PC-9 (cell line): ENCODE data around the gene ENTHD1. TPM values are rescaled to one million over a fixed set of nuclear protein-coding genes. Genes with fewer than 3 reads are reported as not detected.
A peak's percentile ranks its signal among the peaks of the same experiment; 100 is the strongest.

ENCODE experiments used
- BruUV-seq: library from RNA; stranded (reverse); fragments of 400-500 nt; replicated peaks from 2 replicates; lab custom pipeline; 2021; lab: Mats Ljungman, UMichigan
- CTCF ChIA-PET: fragments of 300-600 bp; sonication (Branson Sonifier 250); formaldehyde crosslinking; loops from one replicate; lab custom pipeline; 2022; ENCODE audit warnings: antibody characterized with exemption; lab: Charles Lee
- POLR2A ChIA-PET: fragments of 300-600 bp; sonication (Branson Sonifier 250); formaldehyde crosslinking; loops from one replicate; lab custom pipeline; 2022; ENCODE audit warnings: antibody characterized with exemption; ENCODE audit not compliant: unreplicated experiment; lab: Charles Lee
- DNase-seq, 2 experiments: peaks; one replicate each; pipeline versions ENCODE4 v3.0.0 to v3.0.0-alpha.2; 2015 to 2022; ENCODE audit warnings: mixed read lengths in 1 of 2
- H2AFZ ChIP-seq: fragments of 200-600 bp; sonication (generic); 2 replicates; pipeline ENCODE4 v1.8.1; 2017; ENCODE audit warnings: antibody characterized with exemption
- H3F3A ChIP-seq: fragments of 200-600 bp; sonication (generic); 2 replicates; pipeline ENCODE4 v1.8.1; 2017; ENCODE audit warnings: antibody characterized with exemption, mild to moderate bottlenecking, low read depth; ENCODE audit not compliant: insufficient read depth
- H3K27ac ChIP-seq: fragments of 200-600 bp; sonication (generic); 2 replicates; pipeline ENCODE4 v1.6.1; 2016; ENCODE audit warnings: mixed run types
- H3K27me3 ChIP-seq: fragments of 200-600 bp; sonication (generic); 2 replicates; pipeline ENCODE4 v1.6.1; 2016; ENCODE audit warnings: low read depth, mixed run types; ENCODE audit not compliant: insufficient read depth
- H3K36me3 ChIP-seq: fragments of 200-600 bp; sonication (generic); 2 replicates; pipeline ENCODE4 v1.6.1; 2016; ENCODE audit warnings: low read depth, mixed run types
- H3K4me1 ChIP-seq: fragments of 200-600 bp; sonication (generic); replicated peaks from 2 replicates; pipeline ENCODE4 v1.6.1; 2016; ENCODE audit warnings: mixed run types; ENCODE audit not compliant: insufficient read depth
- H3K4me2 ChIP-seq: fragments of 200-600 bp; sonication (generic); 2 replicates; pipeline ENCODE4 v1.6.1; 2017; ENCODE audit warnings: mixed run types
- H3K4me3 ChIP-seq: fragments of 200-600 bp; sonication (generic); 2 replicates; pipeline ENCODE4 v1.6.1; 2016; ENCODE audit warnings: mixed run types
- H3K79me2 ChIP-seq: fragments of 200-600 bp; sonication (generic); 2 replicates; pipeline ENCODE4 v1.6.1; 2017; ENCODE audit warnings: low read depth, mixed run types
- H3K9me2 ChIP-seq: fragments of 200-600 bp; sonication (generic); 2 replicates; pipeline ENCODE4 v1.8.1; 2017; ENCODE audit warnings: mild to moderate bottlenecking; ENCODE audit not compliant: insufficient read depth
- H3K9me3 ChIP-seq: fragments of 200-600 bp; sonication (generic); 2 replicates; pipeline ENCODE4 v1.8.1; 2016; ENCODE audit warnings: low read depth; ENCODE audit not compliant: insufficient read depth
- H4K20me1 ChIP-seq: fragments of 200-600 bp; sonication (generic); 2 replicates; pipeline ENCODE4 v1.8.1; 2017; ENCODE audit not compliant: insufficient read depth
- CTCF ChIP-seq: fragments of 200-600 bp; sonication (generic); conservative IDR thresholded peaks from 2 replicates; pipeline ENCODE4 v1.6.1; 2017; ENCODE audit warnings: mixed run types, antibody characterized with exemption, mild to moderate bottlenecking, moderate library complexity
- EZH2 ChIP-seq: fragments of 200-600 bp; sonication (generic); IDR thresholded peaks from 2 replicates; pipeline ENCODE4 v1.8.0; 2017; ENCODE audit warnings: antibody characterized with exemption, low read depth
- intact Hi-C: fragments of 100-400 bp; cut with micrococcal nuclease; formaldehyde crosslinking; loops from one replicate; pipeline ENCODE4 v1.10.0; 2022; ENCODE audit not compliant: unreplicated experiment
- total RNA-seq: library from RNA; stranded (reverse); gene quantifications from 2 replicates; pipeline ENCODE4 v1.2.3, GENCODE V29; 2021

Gene ENTHD1
- total RNA-seq, 1 experiment from 2014 or later: not detected

DNA sequence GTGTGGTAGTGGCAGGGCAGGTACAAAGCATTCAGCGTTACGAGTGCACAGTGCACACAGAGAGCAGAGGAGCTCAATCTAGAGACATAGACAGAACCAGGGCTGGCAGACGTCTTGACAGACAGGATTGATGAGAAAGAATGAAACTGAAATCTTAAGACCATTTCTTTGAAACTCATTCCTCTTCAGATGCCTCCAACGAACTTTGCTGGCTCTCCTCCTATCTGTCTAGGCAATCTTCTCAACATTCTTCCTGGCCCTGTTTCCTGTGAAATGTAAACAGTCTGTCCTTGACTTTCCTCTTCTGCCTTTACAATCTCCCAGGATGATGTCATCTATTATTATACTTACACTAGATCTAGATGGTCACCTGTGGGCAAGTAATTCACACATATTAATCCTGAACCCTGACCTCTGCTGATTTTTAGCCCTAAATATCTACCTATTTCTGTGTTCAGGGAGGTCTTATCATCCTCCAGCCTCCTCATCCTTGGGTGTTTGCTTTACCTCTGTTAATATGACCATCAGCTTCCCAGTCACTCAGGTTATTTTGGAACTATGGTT, 119.5 kb downstream of the ENTHD1 start:
- intact Hi-C loops: no loop called here
- Histone ChIP-seq H3K9me3 (no peaks in the 10 kb centered on the region; the same call in 1 of the 2 replicates), H3K27me3 (peaks cover 28% of the 10 kb centered on the region), H3K4me3 (no peak overlapping the region), H3K4me2 (peak overlapping the region; percentile 34), H3K36me3 (no peaks in the 10 kb centered on the region), H3K27ac (no peak overlapping the region), H2AFZ (no peak overlapping the region; the same call in 1 of the 2 replicates), H3K4me1 (peaks cover 12% of the 10 kb centered on the region), H3F3A (peaks cover 3% of the 10 kb centered on the region; the same call in 1 of the 2 replicates), H3K79me2 (no peaks in the 10 kb centered on the region), H4K20me1 (no peaks in the 10 kb centered on the region), H3K9me2 (no peaks in the 10 kb centered on the region)
- ChIA-PET POLR2A (interaction anchor here (0.6 kb wide), 2 partner anchors 139 to 1134 kb away, joined by 3 to 5 read pairs; no protein-coding TSS in a partner anchor), CTCF (no interaction called here)
- DNase-seq: peak; percentile 40 to 71
- no TSS peak for BruUV-seq
- TF ChIP-seq EZH2: no peak
- TF ChIP-seq CTCF: no peak

DNA sequence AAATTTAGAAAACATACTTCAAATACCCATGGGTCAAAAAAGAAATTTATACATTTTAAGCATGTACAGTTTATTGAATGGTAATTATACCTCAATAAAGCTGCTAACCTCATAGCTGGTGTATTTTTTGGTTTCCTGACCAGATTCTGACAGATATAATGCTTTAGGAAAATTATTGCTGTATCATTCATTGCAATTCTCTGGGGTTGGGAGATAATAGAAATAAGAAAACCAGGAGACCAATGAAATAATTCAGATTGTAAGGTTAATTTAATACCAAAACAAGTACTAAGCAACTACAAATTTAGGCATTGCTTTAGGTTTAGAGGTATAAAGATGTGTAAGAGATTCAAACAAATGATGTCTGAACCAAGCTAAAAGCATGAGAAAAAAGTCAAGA, 120.1 kb downstream of the ENTHD1 start:
- no peak overlapping the region for H3K27ac ChIP-seq
- DNase-seq: no peak
- no peak overlapping the region for H2AFZ ChIP-seq
- H3K27me3 ChIP-seq: peaks cover 25% of the 10 kb centered on the region
- TF ChIP-seq CTCF (no peak), EZH2 (no peak)
- H3K36me3 ChIP-seq: no peaks in the 10 kb centered on the region
- CTCF ChIA-PET: no interaction called here
- no peaks in the 10 kb centered on the region for H4K20me1 ChIP-seq
- H3K79me2 ChIP-seq: no peaks in the 10 kb centered on the region
- intact Hi-C loops: no loop called here
- H3K9me2 ChIP-seq: no peaks in the 10 kb centered on the region
- no peaks in the 10 kb centered on the region; the same call in 1 of the 2 replicates for H3K9me3 ChIP-seq
- no peak overlapping the region for H3K4me3 ChIP-seq
- POLR2A ChIA-PET: interaction anchor here (0.6 kb wide), 1 partner anchor 1135 kb away, joined by 5 read pairs; no protein-coding TSS in a partner anchor
- H3K4me1 ChIP-seq: peaks cover 12% of the 10 kb centered on the region
- no TSS peak for BruUV-seq
- peak overlapping the region; percentile 34 for H3K4me2 ChIP-seq
- H3F3A ChIP-seq: peaks cover 3% of the 10 kb centered on the region; the same call in 1 of the 2 replicates

DNA sequence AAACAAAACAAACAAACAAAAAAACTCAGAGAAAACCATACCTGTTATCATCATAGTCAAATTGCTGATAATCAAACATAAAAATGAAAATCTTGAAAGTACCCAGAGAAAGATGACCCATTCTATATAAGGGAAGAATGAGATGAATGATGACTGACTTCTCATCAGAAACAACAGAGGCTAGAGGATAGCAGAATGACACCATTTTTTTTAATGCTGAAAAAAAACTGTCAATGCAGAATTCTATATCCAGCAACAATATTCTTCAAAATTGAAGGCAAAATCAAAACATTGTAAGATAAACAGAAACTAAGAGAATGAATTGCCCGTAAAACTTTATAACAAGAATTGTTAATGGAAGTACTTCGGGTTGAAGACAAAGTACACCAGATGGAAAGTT, 122.1 kb downstream of the ENTHD1 start:
- Histone ChIP-seq H3K4me1 (peaks cover 12% of the 10 kb centered on the region), H3K79me2 (no peaks in the 10 kb centered on the region), H3F3A (peaks cover 3% of the 10 kb centered on the region; the same call in 1 of the 2 replicates), H3K9me3 (no peaks in the 10 kb centered on the region; the same call in 1 of the 2 replicates), H3K4me2 (no peak overlapping the region), H3K36me3 (no peaks in the 10 kb centered on the region), H4K20me1 (no peaks in the 10 kb centered on the region), H2AFZ (no peak overlapping the region), H3K27ac (no peak overlapping the region), H3K27me3 (peaks cover 38% of the 10 kb centered on the region), H3K9me2 (no peaks in the 10 kb centered on the region), H3K4me3 (no peak overlapping the region)
- POLR2A ChIA-PET: no interaction called here
- BruUV-seq: no TSS peak
- intact Hi-C loops: no loop called here
- DNase-seq: no peak
- CTCF ChIA-PET: no interaction called here
- TF ChIP-seq CTCF (no peak), EZH2 (no peak)
